Fibroblast of lung (primary cell): Measurements from ENCODE around the gene KCNN3. TPM values are rescaled to one million over a fixed set of nuclear protein-coding genes. Genes with fewer than 3 reads are reported as not detected.

Experiments used
- DNase-seq, 2 donors: peaks; one replicate each; pipeline versions ENCODE4 v3.0.0 to v3.0.0-alpha.2; 2010; ENCODE audit warnings: low read depth in 2 of 2
- H2AFZ ChIP-seq: 2 replicates; pipeline ENCODE4 v1.5.1; 2012; ENCODE audit warnings: low read length, control low read depth, inconsistent platforms
- H3K27ac ChIP-seq: 2 replicates; pipeline ENCODE4 v1.5.1; 2011; ENCODE audit warnings: low read length, control low read depth; ENCODE audit not compliant: insufficient read depth
- H3K27me3 ChIP-seq: 2 replicates; pipeline ENCODE4 v1.5.1; 2011; ENCODE audit warnings: mild to moderate bottlenecking, low read length; ENCODE audit not compliant: control insufficient read depth, insufficient read depth
- H3K36me3 ChIP-seq: 2 replicates; pipeline ENCODE4 v1.5.1; 2011; ENCODE audit warnings: low read length; ENCODE audit not compliant: control insufficient read depth, insufficient read depth
- H3K4me1 ChIP-seq: 2 replicates; pipeline ENCODE4 v1.5.1; 2011; ENCODE audit warnings: low read length; ENCODE audit not compliant: control insufficient read depth, insufficient read depth; ENCODE audit errors: extremely low read depth
- H3K4me2 ChIP-seq: 2 replicates; pipeline ENCODE4 v1.5.1; 2011; ENCODE audit warnings: low read length, control low read depth; ENCODE audit not compliant: insufficient read depth; ENCODE audit errors: extremely low read depth
- H3K4me3 ChIP-seq, 4 experiments: fragments of 200-600 bp in 1 of 4; sonication (generic) in 1 of 4; replicated peaks in 1 of 4; 2 replicates each; pipeline ENCODE4 v1.5.1; 2011 to 2016; ENCODE audit warnings: low read length in 4 of 4, low read depth in 3 of 4, mild to moderate bottlenecking in 3 of 4, control low read depth in 2 of 4, inconsistent platforms in 1 of 4, mixed read lengths in 1 of 4; ENCODE audit not compliant: insufficient read depth in 1 of 4; ENCODE audit errors: control extremely low read depth in 1 of 4
- H3K79me2 ChIP-seq: 2 replicates; pipeline ENCODE4 v1.5.1; 2012; ENCODE audit warnings: mild to moderate bottlenecking, low read length, inconsistent platforms; ENCODE audit not compliant: control insufficient read depth, insufficient read depth
- H3K9ac ChIP-seq: 2 replicates; pipeline ENCODE4 v1.5.1; 2011; ENCODE audit warnings: mild to moderate bottlenecking, low read length, control low read depth; ENCODE audit not compliant: insufficient read depth
- H3K9me3 ChIP-seq: 2 replicates; pipeline ENCODE4 v1.5.1; 2012; ENCODE audit warnings: low read depth, low read length; ENCODE audit not compliant: control insufficient read depth, insufficient read depth
- H4K20me1 ChIP-seq: 2 replicates; pipeline ENCODE4 v1.5.1; 2011; ENCODE audit warnings: low read length; ENCODE audit not compliant: control insufficient read depth, insufficient read depth; ENCODE audit errors: extremely low read depth
- CTCF ChIP-seq, 2 donors: IDR thresholded peaks in 1 of 2; conservative IDR thresholded peaks in 1 of 2; 1 replicate in 1 of 2; 2 replicates in 1 of 2; pipeline ENCODE4 v1.5.1; 2011 to 2012; ENCODE audit warnings: low read length in 2 of 2, control low read depth in 1 of 2, inconsistent platforms in 1 of 2, low read depth in 1 of 2, mild to moderate bottlenecking in 1 of 2
- EZH2 ChIP-seq: IDR thresholded peaks from 2 replicates; pipeline ENCODE4 v1.5.1; 2012; ENCODE audit warnings: low read length, control low read depth, mild to moderate bottlenecking; ENCODE audit errors: missing control alignments
- polyA plus RNA-seq, 2 donors: library from polyadenylated mRNA; depleted of rRNA in 1 of 2; stranded (reverse) in 1 of 2; unstranded in 1 of 2; fragments of >200 nt; gene quantifications; 2 replicates each; pipeline ENCODE4 v1.2.1, GENCODE V29; 2011 to 2012; ENCODE audit warnings: missing spikeins in 1 of 2
- total RNA-seq: library from RNA; depleted of rRNA; stranded (reverse); fragments of >200 nt; gene quantifications from 2 replicates; pipeline ENCODE4 v1.2.1, GENCODE V29; 2014

KCNN3 gene
- total and polyA plus RNA-seq, 2 donors (not counting 1 experiment from before 2014, with no cell fraction given) = not detected

- peak in 1 of 2 donors; percentile 51 for DNase-seq
- Histone ChIP-seq H3K9me3 (no peaks in the 10 kb centered on the region), H3K4me2 (no peak overlapping the region), H4K20me1 (no peaks in the 10 kb centered on the region), H3K27ac (no peak overlapping the region), H3K9ac (no peak overlapping the region), H2AFZ (no peak overlapping the region), H3K79me2 (no peaks in the 10 kb centered on the region), H3K36me3 (no peaks in the 10 kb centered on the region), H3K27me3 (peaks cover 37% of the 10 kb centered on the region), H3K4me1 (no peaks in the 10 kb centered on the region), H3K4me3 (no peak overlapping the region)
- no peak for TF ChIP-seq EZH2
These were observed 60.4 kb downstream of the KCNN3 start for GRCh38 chr1:154809436-154810413.

GRCh38 chr1:154808909-154809262 lies 61.2 kb downstream of the KCNN3 start:
- TF ChIP-seq EZH2 (no peak), CTCF (conservative IDR thresholded peaks at IDR 0.05 in 1 of 2, IDR thresholded peaks at IDR 0.05 in 1 of 2; ENCODE audit: low read depth in 1 of 2, low read length in 2 of 2) (no peak)
- no peak overlapping the region for H3K9ac ChIP-seq
- no peak overlapping the region for H3K27ac ChIP-seq
- DNase-seq = no peak
- H3K4me1 ChIP-seq = no peaks in the 10 kb centered on the region
- peaks cover 45% of the 10 kb centered on the region for H3K27me3 ChIP-seq
- no peaks in the 10 kb centered on the region for H4K20me1 ChIP-seq
- H3K79me2 ChIP-seq = no peaks in the 10 kb centered on the region
- no peak overlapping the region for H2AFZ ChIP-seq
- no peak overlapping the region for H3K4me2 ChIP-seq
- H3K36me3 ChIP-seq = no peaks in the 10 kb centered on the region
- no peak overlapping the region for H3K4me3 ChIP-seq
- no peaks in the 10 kb centered on the region for H3K9me3 ChIP-seq

GRCh38 chr1:154808261-154808908 lies 61.7 kb downstream of the KCNN3 start:
- peaks cover 49% of the 10 kb centered on the region for H3K27me3 ChIP-seq
- H3K4me3 ChIP-seq = no peak overlapping the region

More at GRCh38 chr1:154808261-154808908, 61.7 kb downstream of the KCNN3 start:
- no peak for DNase-seq
- Histone ChIP-seq H3K79me2 (no peaks in the 10 kb centered on the region), H3K4me1 (no peaks in the 10 kb centered on the region), H3K4me2 (no peak overlapping the region), H3K36me3 (no peaks in the 10 kb centered on the region), H4K20me1 (no peaks in the 10 kb centered on the region), H2AFZ (no peak overlapping the region), H3K9me3 (no peaks in the 10 kb centered on the region), H3K9ac (no peak overlapping the region), H3K27ac (no peak overlapping the region)
- TF ChIP-seq EZH2 (no peak), CTCF (conservative IDR thresholded peaks at IDR 0.05 in 1 of 2, IDR thresholded peaks at IDR 0.05 in 1 of 2; ENCODE audit: low read depth in 1 of 2, low read length in 2 of 2) (no peak)
